Bronchial epithelial cell (primary cell): Measurements from ENCODE around the gene TNRC18. TPM values are rescaled to one million over a fixed set of nuclear protein-coding genes. Genes with fewer than 3 reads are reported as not detected.
A peak's percentile ranks its signal among the peaks of the same experiment; 100 is the strongest.
"Not testable (repeated sequence)": the region's sequence is repeated elsewhere in the genome, so short reads cannot be mapped to it uniquely, and the experiment has no call there.

ENCODE experiments used
- DNase-seq: peaks from one replicate; pipeline ENCODE4 v3.0.0-alpha.2; 2010; ENCODE audit warnings: low read depth
- FAIRE-seq: peaks from 2 replicates; lab custom pipeline; 2011; peaks lifted over from hg19 to GRCh38; lab: Jason Lieb, UNC
- H3K27me3 ChIP-seq: 2 replicates; pipeline ENCODE4 v1.5.1; 2011; ENCODE audit warnings: low read length; ENCODE audit not compliant: control insufficient read depth, insufficient read depth
- H3K36me3 ChIP-seq: 2 replicates; pipeline ENCODE4 v1.5.1; 2011; ENCODE audit warnings: low read length; ENCODE audit not compliant: control insufficient read depth, insufficient read depth
- H3K4me3 ChIP-seq: 2 replicates; pipeline ENCODE4 v1.5.1; 2011; ENCODE audit warnings: mild to moderate bottlenecking, low read depth, low read length, control low read depth
- CTCF ChIP-seq: IDR thresholded peaks from 2 replicates; pipeline ENCODE4 v1.5.1; 2011; ENCODE audit warnings: mild to moderate bottlenecking, moderate library complexity, low read length, control low read depth, inconsistent platforms; ENCODE audit not compliant: insufficient read depth, severe bottlenecking
- total RNA-seq: library from RNA; depleted of rRNA; stranded (reverse); fragments of >200 nt; gene quantifications from 2 replicates; pipeline ENCODE4 v1.2.1, GENCODE V29; 2014

Gene TNRC18
- total RNA-seq, 1 donor from 2014 or later: 29.0 TPM

GRCh38 chr7:5365976-5366625, 57.5 kb downstream of the TNRC18 start:
- peak; percentile 79 for TF ChIP-seq CTCF
- FAIRE-seq, H3K4me3 ChIP-seq, H3K27me3 ChIP-seq: not testable (repeated sequence)
- H3K36me3 ChIP-seq: peaks cover 26% of the 10 kb centered on the region
- peak; percentile 60 for DNase-seq

- Histone ChIP-seq H3K4me3 (no peak overlapping the region), H3K36me3 (peaks cover 34% of the 10 kb centered on the region), H3K27me3 (no peaks in the 10 kb centered on the region)
- TF ChIP-seq CTCF: no peak
- FAIRE-seq (no peak), DNase-seq (no peak)
These were observed 59.9 kb downstream of the TNRC18 start for GRCh38 chr7:5363729-5364128.

GRCh38 chr7:5362466-5362865, 61.2 kb downstream of the TNRC18 start:
- Histone ChIP-seq H3K4me3 (no peak overlapping the region), H3K36me3 (peaks cover 40% of the 10 kb centered on the region), H3K27me3 (no peaks in the 10 kb centered on the region)
- no peak for DNase-seq
- FAIRE-seq: no peak
- no peak for TF ChIP-seq CTCF

- no peak for TF ChIP-seq CTCF
- Histone ChIP-seq H3K4me3 (no peak overlapping the region), H3K27me3 (no peaks in the 10 kb centered on the region), H3K36me3 (peaks cover 45% of the 10 kb centered on the region)
- DNase-seq (no peak), FAIRE-seq (no peak)
These were observed 62.0 kb downstream of the TNRC18 start for GRCh38 chr7:5361446-5362127.

GRCh38 chr7:5360971-5361370, 62.7 kb downstream of the TNRC18 start:
- DNase-seq (no peak), FAIRE-seq (no peak)
- no peak for TF ChIP-seq CTCF
- Histone ChIP-seq H3K27me3 (no peaks in the 10 kb centered on the region), H3K4me3 (no peak overlapping the region), H3K36me3 (peaks cover 48% of the 10 kb centered on the region)
